HG03108 (cell line): ENCODE data around the gene SLC38A10.

ENCODE experiments used
- ATAC-seq: cut with Tn5 transposase; IDR thresholded peaks from one replicate; pipeline ENCODE4 v1.9.1; 2021; ENCODE audit warnings: moderate library complexity; ENCODE audit not compliant: unreplicated experiment

SLC38A10 gene

DNA sequence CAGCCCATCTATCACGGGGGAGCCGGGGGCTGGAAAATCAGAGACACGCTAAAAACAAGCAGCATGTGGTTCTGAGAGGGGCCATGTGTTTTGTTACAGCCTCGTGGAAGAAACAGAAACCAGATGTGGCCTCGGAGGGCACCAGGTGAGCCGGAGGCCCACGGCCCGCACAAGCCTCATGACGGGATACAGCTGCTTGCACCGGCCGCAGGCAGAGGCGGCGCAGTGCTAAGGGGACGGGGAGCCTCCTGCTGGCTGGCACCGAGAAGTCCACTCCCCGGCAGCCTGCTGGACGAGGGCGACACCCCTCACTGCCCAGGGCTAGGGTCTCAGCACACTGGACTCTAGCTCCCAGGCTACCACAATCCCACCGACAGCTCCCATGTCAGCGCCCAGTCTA is 36.8 kb downstream of the SLC38A10 start:
- ATAC-seq, result no peak

DNA sequence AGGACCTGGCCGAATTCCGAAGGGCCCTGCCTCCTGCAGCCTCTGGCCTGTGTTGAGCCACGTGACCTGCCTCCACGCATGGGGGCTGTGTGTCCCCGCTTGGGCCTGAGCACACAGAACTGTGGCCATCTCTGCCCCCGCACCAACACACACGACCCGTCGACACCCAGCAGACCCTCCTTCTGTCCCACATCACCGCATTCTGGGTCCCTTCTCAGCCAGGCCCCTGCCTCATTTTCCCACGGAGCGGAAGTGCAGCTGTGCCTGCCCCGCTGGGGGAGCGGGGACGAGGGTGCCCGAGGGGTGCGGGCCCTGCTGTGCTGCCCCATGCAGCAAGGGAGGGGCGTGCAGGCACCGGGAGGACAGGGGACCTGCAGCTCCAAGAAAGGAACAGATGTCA is 37.6 kb downstream of the SLC38A10 start:
- ATAC-seq, result no peak

DNA sequence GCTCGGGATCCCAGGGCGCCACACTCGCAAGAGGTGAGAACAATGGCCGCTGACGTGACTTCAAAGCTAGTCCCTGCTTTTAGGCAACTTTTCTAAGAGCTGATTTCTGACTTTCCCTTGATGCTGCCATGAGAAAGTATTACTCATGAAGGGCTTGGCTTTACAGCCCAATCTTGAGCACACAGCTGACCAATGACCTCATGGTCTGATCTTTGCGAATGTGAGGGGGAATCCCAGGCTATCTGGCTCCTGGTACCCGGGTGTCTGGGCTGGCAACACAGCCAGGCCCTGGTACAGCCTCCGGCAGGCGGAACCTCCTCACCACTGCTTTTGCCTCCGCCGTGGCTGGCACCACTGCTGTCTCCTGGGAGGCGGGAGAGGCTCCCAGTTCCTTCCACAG is 38.5 kb downstream of the SLC38A10 start:
- ATAC-seq, result no peak

DNA sequence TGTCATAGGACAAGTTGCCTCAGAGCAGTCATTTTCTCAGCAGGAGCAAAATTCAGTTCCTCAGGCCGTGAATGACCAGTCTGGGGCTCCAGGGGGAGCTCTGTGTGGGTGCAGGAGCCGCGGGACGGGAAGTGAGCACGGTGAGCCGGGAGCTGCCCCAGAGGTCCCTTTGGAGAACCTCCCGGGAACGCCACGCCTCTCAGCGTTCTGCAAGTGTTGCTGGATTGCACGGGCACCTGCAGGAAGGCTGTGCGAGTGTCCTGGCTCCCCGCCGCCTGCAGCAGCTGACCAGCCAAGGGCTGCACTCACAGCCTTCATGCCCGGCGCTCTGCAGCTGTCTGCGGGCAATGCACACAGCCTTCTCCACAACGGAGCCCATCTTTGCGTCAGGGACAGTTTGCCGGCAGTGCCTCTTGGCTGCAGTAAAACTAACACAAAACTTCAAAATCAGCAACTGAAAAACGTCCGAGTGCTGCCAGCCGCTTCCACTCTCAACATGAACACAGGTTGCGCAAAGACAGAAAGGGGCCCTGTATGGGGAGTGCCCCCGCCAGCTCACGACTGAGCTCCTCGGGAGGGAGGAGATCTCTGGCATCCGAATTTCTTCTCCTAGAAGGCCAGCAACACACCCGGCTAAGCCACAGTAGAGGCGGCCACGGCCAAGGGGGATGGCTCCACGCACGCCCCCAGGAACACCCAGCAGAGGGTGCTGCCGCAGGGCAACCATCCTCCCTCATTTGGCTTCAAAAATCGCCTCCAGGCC is 40.0 kb downstream of the SLC38A10 start:
- no peak for ATAC-seq

DNA sequence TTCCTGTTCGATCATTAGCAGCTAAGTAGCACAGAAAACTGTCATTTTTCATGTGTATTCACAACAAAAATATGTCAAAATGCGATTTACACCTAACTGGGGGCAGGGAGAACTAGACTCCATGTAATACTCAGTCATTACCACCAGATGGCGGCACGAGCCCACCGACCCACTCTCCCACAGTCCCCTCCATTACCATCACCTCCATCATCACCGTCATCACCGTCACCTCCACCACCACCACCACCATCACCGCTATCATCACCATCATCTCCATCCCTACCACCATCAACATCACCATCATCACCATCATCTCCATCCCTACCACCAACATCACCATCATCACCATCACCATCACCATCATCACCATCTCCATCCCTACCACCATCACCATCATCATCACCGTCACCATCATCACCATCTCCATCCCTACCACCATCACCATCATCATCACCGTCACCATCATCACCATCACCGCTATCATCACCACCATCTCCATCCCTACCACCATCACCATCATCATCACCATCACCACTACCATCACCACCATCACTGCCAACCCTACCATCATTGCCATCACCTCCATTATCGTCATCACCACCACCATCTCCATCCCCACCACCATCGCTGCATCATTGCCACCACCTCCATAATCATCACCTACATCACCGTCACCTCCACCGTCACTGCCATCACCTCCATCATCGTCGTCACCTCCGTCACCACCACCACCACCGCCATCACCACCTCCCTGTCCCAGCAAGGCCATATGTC is 41.6 kb downstream of the SLC38A10 start:
- ATAC-seq, result no peak

DNA sequence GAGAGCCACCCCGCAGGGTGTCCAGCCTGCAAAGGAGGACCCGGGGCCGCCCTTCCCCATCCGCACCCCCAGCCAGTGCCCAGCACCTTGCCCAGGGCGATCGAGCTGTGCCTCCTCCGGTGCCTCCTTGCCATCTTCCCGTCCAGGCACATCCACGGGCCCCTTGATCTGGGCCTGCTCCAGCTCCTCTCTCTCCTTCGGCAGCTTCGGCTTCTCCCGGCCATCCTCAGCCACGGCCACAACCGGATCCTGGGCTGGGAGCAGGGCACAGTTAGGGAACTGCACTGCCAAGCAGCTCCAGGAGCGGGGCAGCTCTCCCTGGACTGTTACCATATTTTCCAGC is 42.1 kb downstream of the SLC38A10 start:
- no peak for ATAC-seq

DNA sequence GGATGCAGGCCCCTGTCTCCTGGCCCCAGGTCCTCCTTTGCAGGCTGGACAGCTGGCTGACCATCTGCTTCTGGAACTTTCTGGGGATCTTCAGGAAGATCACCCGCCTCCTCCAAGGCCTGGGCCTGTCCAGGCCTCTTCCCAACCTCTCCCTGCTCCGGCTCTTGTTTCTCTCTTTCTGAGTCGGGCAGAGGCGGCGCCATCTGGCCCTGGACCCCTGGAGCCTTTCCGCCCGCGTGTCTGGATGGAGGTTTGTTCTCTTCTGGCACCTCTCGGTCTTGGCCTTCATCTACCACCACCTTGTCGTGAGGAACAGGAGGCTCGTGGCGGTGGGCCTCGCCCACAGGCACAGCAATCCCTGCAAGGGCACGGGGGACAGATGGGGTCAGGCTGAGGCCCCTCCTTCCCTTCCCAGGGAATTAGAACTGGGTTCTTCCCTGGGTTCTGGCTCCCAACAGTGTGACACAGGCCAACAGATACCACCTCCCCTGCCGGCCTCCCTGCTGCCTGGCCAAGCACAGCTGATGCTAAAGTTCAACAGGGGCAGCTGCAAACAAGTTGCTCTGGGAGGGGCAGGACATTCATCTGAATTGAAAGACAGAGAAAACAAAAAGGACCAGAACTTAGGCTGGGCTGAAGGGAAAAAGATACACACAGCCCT is 42.7 kb downstream of the SLC38A10 start:
- no peak for ATAC-seq

DNA sequence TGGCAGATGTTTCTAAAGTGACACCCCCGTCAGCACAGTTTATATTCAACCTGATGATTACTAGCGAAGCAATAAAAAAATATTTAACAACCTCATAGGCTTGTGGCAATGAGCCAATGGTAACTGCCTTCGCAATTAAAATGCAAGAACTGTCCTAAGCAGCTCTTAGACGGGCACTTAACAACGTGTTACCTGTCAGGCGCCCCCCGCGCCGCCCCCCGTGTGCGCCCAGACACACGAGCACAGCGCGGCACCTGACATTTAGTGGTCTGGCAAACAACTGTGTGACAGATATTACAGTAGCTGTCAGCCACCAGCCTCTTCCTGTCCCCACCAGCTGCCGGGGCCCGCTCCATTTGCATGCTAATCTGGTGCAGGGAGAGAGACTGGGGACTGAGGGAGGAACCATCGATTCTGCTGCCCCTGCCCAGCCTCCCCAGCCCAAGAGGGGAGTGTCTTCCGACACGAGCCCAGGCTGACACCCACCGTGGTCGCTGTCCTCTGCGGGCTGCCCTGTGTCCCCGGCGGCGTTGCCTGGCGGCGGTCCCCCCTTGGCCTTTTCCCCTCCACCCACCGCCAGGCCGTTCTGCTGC is 43.3 kb downstream of the SLC38A10 start:
- ATAC-seq, result no peak

DNA sequence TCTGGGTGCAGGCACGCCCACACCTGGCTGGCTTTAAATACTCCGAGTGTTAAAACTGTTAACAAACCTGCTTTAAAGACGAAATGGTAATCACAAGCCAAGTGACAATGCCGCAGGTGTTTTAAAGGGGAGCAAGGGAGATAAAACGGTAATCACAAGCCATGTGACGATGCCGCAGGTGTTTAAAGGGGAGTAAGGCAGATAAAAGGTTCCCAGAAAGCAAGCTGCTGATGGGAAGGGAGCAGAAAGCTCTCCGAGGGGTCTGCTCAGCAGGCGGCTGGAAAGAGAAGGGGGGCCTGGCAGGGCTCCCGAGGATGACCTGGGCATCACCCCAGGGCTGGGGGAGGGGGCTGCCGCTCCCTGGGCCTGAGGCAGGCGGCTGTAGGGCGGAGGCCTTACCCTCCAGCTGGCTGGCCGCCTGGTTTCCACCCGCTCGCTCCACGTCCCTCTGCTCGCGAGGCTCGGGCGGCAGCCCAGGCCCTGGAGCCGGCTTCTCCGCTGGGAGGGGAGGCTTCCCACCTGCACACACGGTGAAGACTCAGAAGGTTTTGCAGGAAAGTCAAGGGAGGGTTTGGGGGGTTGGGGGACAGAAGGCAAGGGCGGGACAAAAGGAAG is 43.9 kb downstream of the SLC38A10 start:
- no peak for ATAC-seq

DNA sequence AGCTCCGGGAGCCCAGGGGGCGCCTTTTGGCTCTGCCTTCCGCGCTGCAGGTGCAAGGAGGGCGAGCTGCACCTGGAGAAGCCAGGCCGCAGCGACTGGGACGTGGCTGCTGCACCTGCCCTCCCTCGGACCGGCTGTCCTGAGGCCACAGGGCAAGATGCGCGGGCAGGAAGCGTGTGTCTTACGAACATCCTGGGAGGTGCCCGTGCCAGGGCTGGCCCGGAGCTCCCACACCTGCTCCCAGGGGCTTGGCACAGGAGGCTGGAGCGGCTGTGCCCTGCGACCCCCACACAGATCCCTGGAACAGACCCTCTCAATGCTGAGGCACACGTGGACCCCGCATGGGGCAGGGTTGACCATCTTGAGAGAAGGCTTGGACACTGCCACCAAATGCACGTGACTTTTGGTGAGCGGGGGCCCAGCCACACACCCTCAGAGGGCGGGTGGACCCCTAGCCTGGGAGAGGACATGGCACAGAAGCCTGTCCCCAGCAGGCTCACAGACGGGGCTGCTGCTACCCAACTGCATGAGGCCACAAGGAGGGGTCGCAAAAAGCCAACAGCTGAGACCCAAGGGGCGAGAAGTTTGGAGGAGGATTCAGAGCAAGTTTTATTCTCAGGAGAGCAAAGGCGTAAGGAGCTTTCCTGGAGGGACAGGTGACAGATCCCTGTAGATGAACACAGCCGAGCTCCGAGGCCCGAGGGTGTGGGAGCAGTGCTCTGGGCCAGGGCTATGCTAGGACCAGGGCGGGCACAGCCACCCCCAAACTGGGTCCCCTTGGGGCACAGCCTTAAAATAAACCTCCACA is 44.6 kb downstream of the SLC38A10 start:
- no peak for ATAC-seq

DNA sequence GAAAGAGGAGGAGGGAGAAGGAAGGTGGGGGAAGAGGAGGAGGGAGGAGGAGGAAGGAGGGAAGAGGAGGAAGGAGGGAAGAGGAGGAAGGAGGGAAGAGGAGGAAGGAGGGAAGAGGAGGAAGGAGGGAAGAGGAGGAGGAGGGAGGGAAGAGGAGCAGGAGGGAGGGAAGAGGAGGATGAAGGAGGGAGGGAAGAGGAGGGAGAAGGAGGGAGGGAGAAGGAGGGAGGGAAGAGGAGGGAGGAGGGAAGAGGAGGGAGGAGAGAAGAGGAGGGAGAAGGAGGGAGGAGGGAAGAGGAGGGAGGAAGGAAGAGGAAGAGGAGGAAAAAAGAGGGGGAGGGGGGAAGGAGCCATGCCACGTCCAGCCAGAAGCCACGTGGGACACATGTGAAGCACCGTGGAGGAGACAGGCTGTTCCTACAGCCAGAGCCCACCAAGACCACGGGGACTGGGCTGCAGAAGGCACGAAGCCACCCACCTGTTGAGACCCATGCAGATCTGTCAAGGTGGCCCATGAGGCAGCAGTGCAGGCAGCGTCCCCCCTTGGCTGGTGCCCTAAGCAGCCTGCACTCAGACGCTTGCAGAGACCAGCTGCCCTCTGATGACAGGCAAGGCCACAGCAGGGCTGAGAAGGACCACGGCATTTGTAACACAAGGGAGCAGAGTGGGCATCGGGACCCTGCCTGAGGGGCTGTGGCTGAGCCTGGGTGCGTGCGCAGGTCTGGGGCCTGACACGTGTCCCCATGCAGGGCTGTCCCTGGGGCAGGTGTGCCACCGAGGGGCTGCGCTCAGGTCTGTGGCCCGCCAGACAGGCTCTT is 45.7 kb downstream of the SLC38A10 start:
- ATAC-seq, result no peak

DNA sequence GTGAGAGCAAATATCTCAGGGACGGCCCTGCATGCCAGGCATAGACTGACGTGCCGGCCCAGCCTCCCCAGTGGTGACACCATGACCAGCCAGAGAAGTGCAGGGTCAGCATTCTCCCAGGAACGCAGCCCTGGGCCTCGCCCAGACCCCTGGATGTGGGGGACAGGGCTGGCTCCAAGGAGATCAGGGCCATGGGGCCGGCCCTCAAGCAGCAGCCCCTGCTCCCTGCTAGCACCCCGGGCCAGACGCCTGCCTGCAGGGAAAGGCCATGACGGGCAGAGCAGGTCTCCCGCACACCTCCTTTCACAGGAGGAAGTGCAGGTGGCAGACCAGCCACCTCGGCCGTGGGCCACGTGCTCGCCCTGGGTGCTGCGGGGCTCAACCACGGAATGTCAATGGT is 46.5 kb downstream of the SLC38A10 start:
- no peak for ATAC-seq

DNA sequence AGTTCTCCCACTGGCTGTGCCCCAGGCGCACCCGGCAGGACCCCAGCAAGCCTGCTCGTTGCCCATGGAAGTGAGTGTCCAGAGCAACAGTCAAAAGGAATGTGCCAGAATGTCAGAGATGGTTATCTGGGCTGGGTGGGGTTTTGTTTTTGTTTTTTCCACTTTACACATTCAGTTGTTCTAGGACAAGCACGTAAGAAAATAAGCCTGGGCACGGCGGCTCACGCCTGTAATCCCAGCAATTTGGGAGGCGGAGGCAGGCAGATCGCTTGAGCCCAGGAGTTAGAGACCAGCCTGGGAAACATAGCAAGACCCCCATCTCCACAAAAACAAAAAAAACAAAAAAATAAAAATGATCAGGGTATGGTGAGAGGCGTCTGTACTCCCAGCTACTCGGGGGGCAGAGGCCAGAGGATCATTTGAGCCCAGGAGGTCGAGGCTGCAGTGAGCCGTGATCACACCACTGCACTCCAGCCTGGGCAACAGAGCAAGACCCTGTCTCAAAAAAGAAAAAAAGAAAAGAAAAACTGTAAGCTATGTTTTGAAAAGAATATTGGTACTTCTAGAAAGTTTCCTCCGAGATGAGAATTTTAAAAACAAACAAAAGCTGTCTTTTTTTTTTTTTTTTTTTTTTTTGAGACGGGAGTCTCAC is 47.6 kb downstream of the SLC38A10 start:
- ATAC-seq, result no peak

DNA sequence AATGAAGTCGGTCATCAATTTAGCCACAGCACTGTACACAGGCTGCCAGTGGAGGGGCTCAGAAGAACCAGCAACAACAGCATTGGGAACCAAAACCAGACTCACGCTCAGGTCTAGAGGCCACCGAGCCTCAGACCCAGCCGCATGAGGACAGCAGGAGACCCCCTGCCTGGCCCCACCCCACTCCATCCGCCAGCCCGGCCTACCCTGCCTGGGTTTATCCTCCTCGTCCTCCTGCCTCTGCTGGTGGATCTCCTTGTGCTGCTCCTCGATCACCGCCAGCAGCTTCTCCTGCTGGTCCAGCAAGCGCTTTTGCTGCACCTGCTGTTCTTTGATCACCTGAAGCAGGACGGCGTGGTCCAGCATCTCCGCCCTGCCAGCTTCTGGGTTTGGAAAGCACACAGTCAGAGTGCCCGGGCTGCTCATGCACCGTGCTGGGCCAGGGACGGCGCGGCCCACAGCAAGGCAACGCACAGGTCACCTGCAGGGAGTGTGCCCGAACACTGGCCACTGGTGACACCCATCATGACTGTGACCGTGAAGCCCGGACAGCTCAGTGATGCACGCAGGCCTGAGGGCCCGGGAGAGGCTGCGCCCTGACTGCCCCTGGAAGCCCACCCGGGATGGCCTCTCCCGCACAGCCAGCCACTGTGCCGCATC is 48.3 kb downstream of the SLC38A10 start:
- no peak for ATAC-seq

DNA sequence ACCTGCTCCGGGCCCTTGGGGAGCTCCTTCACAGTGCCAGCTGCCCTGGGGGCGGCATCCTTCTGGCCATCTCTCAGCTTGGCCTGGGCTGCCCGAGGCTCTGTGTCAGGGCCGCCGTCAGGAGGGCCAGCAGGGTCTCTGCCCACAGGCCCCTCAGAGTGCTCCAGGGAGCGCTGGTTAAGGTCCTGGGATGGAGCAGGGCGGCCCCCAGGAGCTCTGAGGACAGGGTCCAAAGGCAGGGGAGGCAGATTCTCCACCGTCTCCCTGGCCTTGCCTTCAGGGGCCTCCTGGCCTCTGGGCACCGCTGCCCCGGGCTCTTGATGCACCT is 48.8 kb downstream of the SLC38A10 start:
- ATAC-seq, result no peak

DNA sequence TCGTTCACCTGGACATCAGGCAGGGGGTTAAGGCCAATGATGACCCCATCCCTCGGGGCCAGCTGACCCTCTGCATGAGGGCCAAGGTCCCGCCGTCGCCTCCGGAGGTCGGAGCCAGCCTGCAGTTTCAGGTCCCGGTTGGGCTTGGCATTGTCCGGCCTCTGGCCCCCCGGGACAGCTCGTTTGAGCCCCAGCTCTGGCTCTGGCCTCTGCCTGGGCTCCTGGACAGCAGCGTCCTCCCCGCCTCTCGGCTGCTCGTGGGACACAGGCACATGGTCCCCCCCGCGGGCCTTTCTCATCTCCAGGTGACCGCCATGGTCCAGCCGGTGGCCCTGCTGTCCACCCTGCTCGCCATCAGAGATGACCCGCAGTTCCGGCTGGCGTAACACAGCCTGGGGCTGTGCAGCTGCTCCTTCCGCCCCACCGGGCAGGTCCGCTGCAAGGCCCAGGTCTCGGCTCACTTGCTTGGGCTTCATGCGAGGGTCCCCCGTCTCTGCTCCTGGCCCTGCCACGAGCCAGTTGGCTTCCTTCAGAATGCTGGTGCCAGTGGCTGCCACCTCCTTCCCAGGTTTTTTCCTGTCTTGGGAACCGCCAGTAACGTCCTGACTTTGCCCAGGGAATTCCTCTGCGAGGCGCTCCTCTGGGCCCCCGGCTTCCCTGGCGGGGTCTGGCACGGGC is 49.3 kb downstream of the SLC38A10 start:
- ATAC-seq, result no peak

DNA sequence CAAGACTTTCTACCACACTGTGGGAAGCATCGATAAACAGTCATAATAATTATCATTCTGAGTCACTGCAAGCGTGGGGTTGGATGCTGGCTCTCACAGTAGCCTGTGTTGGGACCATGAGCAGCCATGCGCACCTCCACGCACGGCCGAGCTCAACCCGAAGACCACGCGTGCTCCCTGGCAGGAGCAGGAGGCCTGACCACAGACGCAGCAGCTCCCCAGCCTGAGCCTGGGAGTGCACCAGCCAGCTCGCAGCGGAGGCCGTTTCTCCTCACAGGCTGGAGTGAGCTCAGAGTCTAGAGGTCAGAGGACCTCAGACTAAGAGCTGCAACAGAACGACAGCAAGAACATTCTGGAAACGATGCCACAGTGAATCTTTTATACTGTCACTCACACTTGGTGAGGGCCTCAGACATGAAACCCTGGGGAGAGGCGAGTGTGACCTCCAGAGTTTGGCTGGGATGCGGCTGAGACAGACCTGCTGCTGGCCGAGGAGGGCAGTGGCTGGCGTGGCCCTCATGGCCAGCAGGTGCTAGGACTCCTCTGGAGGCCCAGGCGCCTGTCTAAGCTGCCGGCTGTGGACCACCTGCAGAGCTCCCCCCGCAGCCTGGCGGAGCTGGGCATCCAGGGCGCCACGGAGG is 50.0 kb downstream of the SLC38A10 start:
- ATAC-seq, result no peak
